Fibroblast of the conjunctiva (primary cell): ENCODE results near the gene PCNX2.

Experiments used
- DNase-seq: peaks from one replicate; pipeline ENCODE4 v3.0.0-alpha.2; 2010; ENCODE audit warnings: low read depth

The PCNX2 gene

GRCh38 chr1:232983817-232984567 lies 311.5 kb downstream of the PCNX2 start:
- DNase-seq = no peak

GRCh38 chr1:232983375-232983774 lies 312.1 kb downstream of the PCNX2 start:
- no peak for DNase-seq

DNA sequence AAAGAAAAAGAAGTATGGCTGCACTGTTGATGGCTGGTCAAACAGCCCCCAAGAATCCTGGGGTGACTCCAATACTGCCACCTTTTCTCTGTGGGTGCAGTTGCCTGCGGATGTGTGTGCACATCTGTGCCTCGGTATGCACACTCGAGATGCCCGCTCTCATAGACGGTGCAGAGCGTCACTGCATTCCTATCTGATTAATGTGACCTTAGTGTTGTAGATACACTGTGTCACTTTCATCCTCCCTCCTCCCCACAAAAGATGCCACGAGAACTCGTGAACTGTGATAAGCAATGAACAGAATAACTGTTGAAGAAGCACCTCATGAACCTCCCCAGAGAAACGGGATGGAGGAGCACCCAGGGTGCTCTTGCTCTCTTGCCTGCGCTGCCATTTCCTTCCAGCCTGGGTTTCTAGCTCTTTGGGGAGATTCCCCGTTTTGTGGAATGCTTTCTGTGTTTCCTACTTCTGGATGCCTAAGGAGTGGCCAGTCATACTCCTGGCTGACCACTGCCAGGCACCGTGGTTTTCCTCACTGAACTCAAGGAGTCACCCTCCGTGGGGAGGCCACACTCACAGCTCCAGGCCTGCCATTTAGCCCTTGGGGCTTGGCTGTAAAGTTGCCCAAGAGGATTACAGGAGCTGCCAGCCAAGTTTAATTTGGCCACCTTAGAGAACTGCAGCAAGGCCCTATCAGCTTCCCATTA lies 313.1 kb downstream of the PCNX2 start:
- no peak for DNase-seq

GRCh38 chr1:232980986-232981560 lies 314.5 kb downstream of the PCNX2 start:
- no peak for DNase-seq

DNA sequence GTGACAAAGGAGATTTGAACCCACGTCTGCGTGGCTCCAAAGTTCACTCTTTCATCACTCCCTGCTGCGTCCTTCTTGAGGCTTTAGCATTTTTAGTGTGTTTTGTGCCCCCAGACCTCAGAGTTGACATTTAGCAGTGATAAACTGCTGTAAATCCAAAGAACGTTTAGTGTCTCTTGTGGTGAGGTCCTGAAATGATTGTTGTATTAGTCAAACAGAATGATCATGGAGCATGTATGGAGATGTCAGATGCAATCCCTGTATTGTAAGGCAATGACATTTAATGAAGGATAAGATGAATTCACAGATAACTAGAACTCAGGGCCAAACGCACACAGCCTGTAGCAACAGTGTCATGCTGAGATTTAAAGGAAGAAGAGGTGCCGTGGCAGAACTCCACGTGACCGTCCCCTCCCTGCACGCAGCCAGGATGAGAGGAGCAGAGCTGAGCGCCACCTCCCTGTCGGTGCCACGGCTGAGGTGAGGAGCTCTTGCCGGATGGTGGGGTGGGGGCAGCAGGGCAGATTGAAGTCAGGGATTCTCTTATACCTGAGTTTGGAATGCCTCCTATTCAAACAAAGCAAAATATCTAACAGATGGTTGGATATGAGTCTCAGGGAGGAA lies 315.1 kb downstream of the PCNX2 start:
- no peak for DNase-seq

GRCh38 chr1:232979558-232979957 lies 316.0 kb downstream of the PCNX2 start:
- DNase-seq = no peak

- DNase-seq = no peak
Measured at GRCh38 chr1:232978815-232979214, 316.7 kb downstream of the PCNX2 start.

DNA sequence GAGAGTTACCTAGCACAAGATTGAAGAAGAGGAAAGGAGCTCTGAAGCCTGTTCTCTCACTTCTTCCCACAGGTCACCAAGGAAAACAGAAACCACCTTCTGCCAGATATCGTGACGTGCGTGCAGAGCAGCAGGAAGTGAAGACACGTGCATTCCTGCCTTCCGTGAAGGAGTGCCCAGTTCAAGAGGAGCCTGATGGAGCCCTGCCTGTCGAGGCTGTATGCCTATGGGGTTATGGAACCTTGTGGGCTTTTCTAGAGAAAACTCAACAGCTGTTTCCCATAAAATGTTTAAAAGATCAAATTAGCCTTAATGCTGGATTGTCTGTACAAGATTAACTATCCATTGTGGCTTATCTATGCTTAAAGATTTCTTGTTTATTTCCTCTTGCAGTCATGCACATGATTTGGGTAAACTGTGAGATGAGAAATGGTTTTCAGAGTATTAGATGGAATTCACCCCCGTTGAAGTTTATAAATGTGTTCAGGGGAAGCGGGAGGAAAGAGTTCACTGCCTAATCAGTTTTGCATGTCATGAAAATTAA lies 317.4 kb downstream of the PCNX2 start:
- DNase-seq = no peak

DNA sequence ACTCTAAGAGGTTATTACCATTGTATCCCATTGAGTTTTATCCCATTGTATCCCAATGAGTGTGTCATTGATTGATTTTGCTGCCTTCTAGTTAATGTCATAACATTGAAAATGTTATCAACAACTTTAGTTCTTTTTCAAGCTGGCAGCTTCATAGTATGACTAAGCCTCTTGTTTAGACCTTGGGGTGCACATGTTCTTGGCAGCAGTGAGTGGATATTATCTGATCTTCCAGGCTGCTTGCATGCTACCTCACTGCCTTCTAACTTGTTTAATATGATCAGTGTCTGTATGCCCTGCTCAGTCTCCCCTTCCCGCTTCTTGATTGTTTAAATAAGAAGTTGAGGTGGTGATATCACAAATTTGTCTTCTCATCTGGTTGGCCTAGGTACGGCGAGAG lies 320.6 kb downstream of the PCNX2 start:
- no peak for DNase-seq

- no peak for DNase-seq
Measured at GRCh38 chr1:232973652-232974611, 321.6 kb downstream of the PCNX2 start.

GRCh38 chr1:232970508-232970907 lies 325.0 kb downstream of the PCNX2 start:
- DNase-seq = no peak

DNA sequence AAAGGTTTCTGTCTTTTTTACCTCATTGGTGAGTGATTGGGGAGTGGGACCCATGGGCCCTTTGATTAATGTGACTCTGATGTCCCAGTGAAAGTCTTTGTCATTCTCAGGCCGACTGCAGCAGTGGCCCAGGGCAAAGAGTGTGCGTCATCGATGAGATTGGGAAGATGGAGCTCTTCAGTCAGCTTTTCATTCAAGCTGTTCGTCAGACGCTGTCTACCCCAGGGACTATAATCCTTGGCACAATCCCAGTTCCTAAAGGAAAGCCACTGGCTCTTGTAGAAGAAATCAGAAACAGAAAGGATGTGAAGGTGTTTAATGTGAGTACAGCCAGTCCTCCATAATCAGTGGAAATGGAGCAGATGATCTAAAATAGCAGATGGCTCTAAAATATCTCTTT lies 325.7 kb downstream of the PCNX2 start:
- DNase-seq = no peak

- no peak for DNase-seq
Measured at GRCh38 chr1:232968965-232969364, 326.6 kb downstream of the PCNX2 start.

DNA sequence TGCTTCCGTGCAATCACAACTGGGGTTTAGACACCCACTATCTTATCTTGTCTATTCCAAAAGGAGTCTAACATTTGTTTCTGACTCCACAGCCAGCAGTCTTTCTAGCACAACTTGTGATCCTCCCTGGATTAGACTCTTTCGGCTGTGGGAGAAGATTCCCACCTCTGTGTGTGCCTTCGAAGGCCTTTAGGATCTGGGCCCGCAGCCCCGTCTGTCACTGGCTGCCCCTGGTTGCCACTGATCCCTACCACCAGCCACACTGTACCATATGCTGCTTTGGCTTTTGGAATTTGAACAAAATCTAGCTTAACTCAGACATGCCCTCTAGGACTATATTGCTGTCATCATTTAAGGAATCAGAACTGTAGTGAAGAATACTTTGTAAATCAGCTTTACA lies 327.1 kb downstream of the PCNX2 start:
- DNase-seq = no peak

GRCh38 chr1:232966663-232967062 lies 328.9 kb downstream of the PCNX2 start:
- no peak for DNase-seq

GRCh38 chr1:232965912-232966217 lies 329.7 kb downstream of the PCNX2 start:
- DNase-seq = no peak

DNA sequence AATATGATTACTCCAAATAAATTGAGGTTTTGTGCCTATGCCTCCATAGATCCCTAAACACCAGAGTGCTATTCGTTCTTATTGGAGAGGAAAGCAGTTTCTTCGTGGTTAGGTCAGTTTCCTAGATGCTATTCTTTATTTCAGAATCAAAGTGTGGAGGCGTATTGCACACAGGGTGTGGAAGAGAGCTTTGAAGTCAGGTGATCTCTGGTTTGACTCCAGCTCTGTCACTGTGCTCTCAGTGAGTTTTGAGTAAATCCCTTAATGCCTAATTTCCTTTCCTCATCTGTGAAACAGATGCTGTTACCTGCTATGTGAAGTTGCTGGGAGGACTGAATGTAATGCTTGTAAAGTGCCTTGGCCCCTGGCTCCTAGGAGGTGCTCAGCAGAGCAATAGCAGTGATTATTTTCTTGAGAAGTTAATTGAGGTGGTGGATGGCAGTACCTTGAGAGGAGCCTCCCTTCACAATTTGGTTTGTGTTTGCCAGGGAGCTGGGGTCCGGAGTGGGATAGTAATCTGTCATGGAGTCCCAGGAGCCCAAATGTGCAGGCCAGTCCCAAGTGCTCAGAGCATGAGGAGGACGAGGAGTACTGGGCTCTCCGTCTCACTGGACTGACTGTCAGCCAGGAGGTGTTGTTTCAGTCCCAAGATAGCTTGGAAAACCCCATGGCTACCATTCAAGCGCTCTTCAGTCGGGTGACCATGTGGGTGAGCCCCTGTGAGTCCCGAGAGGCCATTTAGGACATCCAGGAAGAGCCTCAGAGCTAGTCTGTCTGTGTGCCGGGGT lies 330.2 kb downstream of the PCNX2 start:
- DNase-seq = no peak

DNA sequence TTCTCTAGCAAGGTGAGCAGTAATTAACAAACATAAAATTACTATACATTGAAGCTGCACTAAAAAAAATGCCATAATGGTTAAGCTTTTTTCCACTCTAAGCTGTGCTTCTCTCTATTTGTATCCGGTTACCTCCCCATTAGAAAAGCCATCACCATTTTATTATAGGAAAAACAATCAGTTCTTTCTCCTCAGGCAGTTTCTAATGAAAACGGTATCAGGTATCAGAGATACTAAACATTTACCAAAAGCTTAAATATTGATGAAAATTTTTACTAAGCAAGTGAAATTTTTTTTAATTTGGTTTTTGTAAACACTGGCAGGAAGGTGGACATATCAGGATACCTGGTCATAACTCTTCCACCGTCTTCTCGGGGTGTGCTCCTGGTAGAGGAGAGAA lies 330.9 kb downstream of the PCNX2 start:
- no peak for DNase-seq

DNA sequence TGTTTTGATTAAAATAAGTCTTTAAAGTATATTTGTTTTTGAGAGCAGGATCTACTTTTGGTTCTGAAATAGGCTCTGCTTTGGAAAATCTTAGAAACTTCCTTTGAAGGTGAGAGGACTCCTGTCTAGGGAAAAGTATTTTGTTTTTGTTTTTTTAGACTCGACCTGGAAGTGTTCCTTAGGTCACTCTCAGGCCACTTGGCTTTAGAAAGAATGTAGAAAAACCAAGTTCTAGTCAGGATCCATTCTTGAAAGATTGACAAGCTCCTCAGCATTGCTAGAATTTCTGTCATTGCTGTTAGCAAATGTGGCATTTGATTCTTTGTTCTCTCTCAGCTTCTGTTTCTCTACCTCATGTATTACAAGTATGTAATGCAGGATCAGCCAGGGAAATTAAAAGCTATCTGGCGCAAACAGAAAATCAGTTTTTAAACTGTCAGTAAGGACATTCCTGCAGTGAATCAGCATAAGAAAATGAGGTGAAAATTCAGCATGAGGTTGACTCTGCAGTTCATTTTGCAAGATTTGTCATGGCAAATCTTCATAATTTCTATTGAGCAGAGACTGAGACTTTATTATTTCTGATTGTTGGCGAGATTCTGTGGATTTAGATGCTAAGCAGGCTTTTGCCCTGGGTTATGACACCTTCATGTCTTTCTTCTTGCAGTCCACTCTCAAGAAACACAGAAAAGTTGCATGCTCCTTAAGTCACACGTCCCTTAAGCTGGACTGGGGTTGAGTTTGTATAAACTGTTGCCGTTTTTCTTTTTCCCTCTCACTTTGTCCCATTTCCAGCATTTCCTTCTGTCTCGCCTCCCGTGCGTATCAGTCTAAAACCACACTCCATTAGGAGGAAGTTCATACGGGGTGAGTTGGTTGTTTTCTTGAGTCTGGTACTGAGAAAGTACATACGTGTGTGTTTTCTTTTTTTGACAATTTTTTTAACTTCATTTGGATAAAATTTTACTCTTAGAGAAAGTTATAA lies 332.5 kb downstream of the PCNX2 start:
- DNase-seq = no peak

GRCh38 chr1:232958067-232958466 lies 337.5 kb downstream of the PCNX2 start:
- no peak for DNase-seq
